ENCODE data around the gene RGS7.

The RGS7 gene

GRCh38 chr1:241271427-241271826 is 85.6 kb downstream of the RGS7 start:
- Histone ChIP-seq H3K36me3 (replicated peaks in 1 of 2; ENCODE audit: control insufficient read depth in 2 of 2, insufficient read depth in 2 of 2, low read length in 2 of 2) (no peaks in the 10 kb centered on the region), H2AFZ (ENCODE audit: low read length) (no peak overlapping the region), H4K91ac (ENCODE audit: low read depth, low read length, poor library complexity) (no peak overlapping the region), H3K4me3 (ENCODE audit: low read length in 2 of 2) (no peak overlapping the region), H2BK5ac (ENCODE audit: low read length) (no peak overlapping the region), H3K79me1 (ENCODE audit: low read depth, low read length) (no peaks in the 10 kb centered on the region), H3K14ac (ENCODE audit: low read length) (no peak overlapping the region), H3K4me1 (ENCODE audit: control insufficient read depth in 2 of 2, insufficient read depth in 1 of 2, low read depth in 1 of 2, low read length in 2 of 2) (no peaks in the 10 kb centered on the region), H2BK120ac (ENCODE audit: low read depth, low read length) (no peak overlapping the region), H3K9ac (ENCODE audit: low read depth, low read length, poor library complexity) (no peak overlapping the region), H3K18ac (ENCODE audit: low read length) (no peak overlapping the region), H2BK15ac (ENCODE audit: low read length) (no peak overlapping the region), H3K4ac (ENCODE audit: low read length) (no peak overlapping the region), H4K8ac (ENCODE audit: low read depth, low read length) (no peak overlapping the region), H3K9me3 (replicated peaks in 1 of 2; ENCODE audit: control insufficient read depth in 2 of 2, insufficient read depth in 1 of 2, low read depth in 1 of 2, low read length in 2 of 2) (no peaks in the 10 kb centered on the region), H3K23ac (ENCODE audit: low read depth, low read length, poor library complexity) (no peak overlapping the region), H3K27me3 (ENCODE audit: control insufficient read depth in 3 of 3, insufficient read depth in 3 of 3, low read depth in 1 of 3, low read length in 3 of 3) (no peaks in the 10 kb centered on the region), H3K27ac (replicated peaks; ENCODE audit: low read length) (no peak overlapping the region), H3K4me2 (ENCODE audit: insufficient read depth, low read length, poor library complexity, severe bottlenecking) (no peak overlapping the region), H2BK12ac (ENCODE audit: low read length) (no peak overlapping the region), H2AK5ac (ENCODE audit: low read depth, low read length) (no peak overlapping the region)
- whole genome bisulfite sequencing, 2 donors (ENCODE audit: extremely low coverage in 2 of 2, insufficient read length in 2 of 2, insufficient replicate concordance in 1 of 2) = no CpG with 5 or more reads among the region's 1 CpG
- no peak for DNase-seq (ENCODE audit: low spot score)

- Histone ChIP-seq H3K4me3 (ENCODE audit: low read length in 2 of 2) (no peak overlapping the region), H3K4ac (ENCODE audit: low read length) (no peak overlapping the region), H2AFZ (ENCODE audit: low read length) (no peak overlapping the region), H4K8ac (ENCODE audit: low read depth, low read length) (no peak overlapping the region), H3K27me3 (ENCODE audit: control insufficient read depth in 3 of 3, insufficient read depth in 3 of 3, low read depth in 1 of 3, low read length in 3 of 3) (no peaks in the 10 kb centered on the region), H3K4me2 (ENCODE audit: insufficient read depth, low read length, poor library complexity, severe bottlenecking) (no peak overlapping the region), H3K27ac (replicated peaks; ENCODE audit: low read length) (no peak overlapping the region), H2AK5ac (ENCODE audit: low read depth, low read length) (no peak overlapping the region), H3K23ac (ENCODE audit: low read depth, low read length, poor library complexity) (no peak overlapping the region), H2BK5ac (ENCODE audit: low read length) (no peak overlapping the region), H2BK12ac (ENCODE audit: low read length) (no peak overlapping the region), H3K14ac (ENCODE audit: low read length) (no peak overlapping the region), H2BK120ac (ENCODE audit: low read depth, low read length) (no peak overlapping the region), H3K79me1 (ENCODE audit: low read depth, low read length) (no peaks in the 10 kb centered on the region), H3K4me1 (ENCODE audit: control insufficient read depth in 2 of 2, insufficient read depth in 1 of 2, low read depth in 1 of 2, low read length in 2 of 2) (no peaks in the 10 kb centered on the region), H3K18ac (ENCODE audit: low read length) (no peak overlapping the region), H2BK15ac (ENCODE audit: low read length) (no peak overlapping the region), H3K9me3 (replicated peaks in 1 of 2; ENCODE audit: control insufficient read depth in 2 of 2, insufficient read depth in 1 of 2, low read depth in 1 of 2, low read length in 2 of 2) (no peaks in the 10 kb centered on the region), H3K36me3 (replicated peaks in 1 of 2; ENCODE audit: control insufficient read depth in 2 of 2, insufficient read depth in 2 of 2, low read length in 2 of 2) (no peaks in the 10 kb centered on the region), H3K9ac (ENCODE audit: low read depth, low read length, poor library complexity) (no peak overlapping the region), H4K91ac (ENCODE audit: low read depth, low read length, poor library complexity) (no peak overlapping the region)
- no peak for DNase-seq (ENCODE audit: low spot score)
- no CpG with 5 or more reads among the region's 2 CpGs for WGBS, 2 donors (ENCODE audit: extremely low coverage in 2 of 2, insufficient read length in 2 of 2, insufficient replicate concordance in 1 of 2)
These were observed 87.0 kb downstream of the RGS7 start for GRCh38 chr1:241270016-241270415.

GRCh38 chr1:241269116-241269515 is 87.9 kb downstream of the RGS7 start:
- Histone ChIP-seq H4K8ac (ENCODE audit: low read depth, low read length) (no peak overlapping the region), H3K4me3 (ENCODE audit: low read length in 2 of 2) (no peak overlapping the region), H3K4me1 (ENCODE audit: control insufficient read depth in 2 of 2, insufficient read depth in 1 of 2, low read depth in 1 of 2, low read length in 2 of 2) (no peaks in the 10 kb centered on the region), H3K9ac (ENCODE audit: low read depth, low read length, poor library complexity) (no peak overlapping the region), H2AFZ (ENCODE audit: low read length) (no peak overlapping the region), H3K27me3 (ENCODE audit: control insufficient read depth in 3 of 3, insufficient read depth in 3 of 3, low read depth in 1 of 3, low read length in 3 of 3) (no peaks in the 10 kb centered on the region), H2BK120ac (ENCODE audit: low read depth, low read length) (no peak overlapping the region), H4K91ac (ENCODE audit: low read depth, low read length, poor library complexity) (no peak overlapping the region), H3K4me2 (ENCODE audit: insufficient read depth, low read length, poor library complexity, severe bottlenecking) (no peak overlapping the region), H3K23ac (ENCODE audit: low read depth, low read length, poor library complexity) (no peak overlapping the region), H2BK5ac (ENCODE audit: low read length) (no peak overlapping the region), H2BK15ac (ENCODE audit: low read length) (no peak overlapping the region), H3K14ac (ENCODE audit: low read length) (no peak overlapping the region), H3K27ac (replicated peaks; ENCODE audit: low read length) (no peak overlapping the region), H2BK12ac (ENCODE audit: low read length) (no peak overlapping the region), H3K9me3 (replicated peaks in 1 of 2; ENCODE audit: control insufficient read depth in 2 of 2, insufficient read depth in 1 of 2, low read depth in 1 of 2, low read length in 2 of 2) (no peaks in the 10 kb centered on the region), H3K4ac (ENCODE audit: low read length) (no peak overlapping the region), H2AK5ac (ENCODE audit: low read depth, low read length) (no peak overlapping the region), H3K79me1 (ENCODE audit: low read depth, low read length) (no peaks in the 10 kb centered on the region), H3K36me3 (replicated peaks in 1 of 2; ENCODE audit: control insufficient read depth in 2 of 2, insufficient read depth in 2 of 2, low read length in 2 of 2) (no peaks in the 10 kb centered on the region), H3K18ac (ENCODE audit: low read length) (no peak overlapping the region)
- WGBS, 2 donors (ENCODE audit: extremely low coverage in 2 of 2, insufficient read length in 2 of 2, insufficient replicate concordance in 1 of 2) = no CpG with 5 or more reads among the region's 9 CpGs
- no peak for DNase-seq (ENCODE audit: low spot score)

- Histone ChIP-seq H2BK120ac (ENCODE audit: low read depth, low read length) (no peak overlapping the region), H3K14ac (ENCODE audit: low read length) (no peak overlapping the region), H2AK5ac (ENCODE audit: low read depth, low read length) (no peak overlapping the region), H3K79me1 (ENCODE audit: low read depth, low read length) (no peaks in the 10 kb centered on the region), H3K23ac (ENCODE audit: low read depth, low read length, poor library complexity) (no peak overlapping the region), H3K36me3 (replicated peaks in 1 of 2; ENCODE audit: control insufficient read depth in 2 of 2, insufficient read depth in 2 of 2, low read length in 2 of 2) (no peaks in the 10 kb centered on the region), H4K8ac (ENCODE audit: low read depth, low read length) (no peak overlapping the region), H2BK15ac (ENCODE audit: low read length) (no peak overlapping the region), H3K27ac (replicated peaks; ENCODE audit: low read length) (no peak overlapping the region), H3K27me3 (ENCODE audit: control insufficient read depth in 3 of 3, insufficient read depth in 3 of 3, low read depth in 1 of 3, low read length in 3 of 3) (no peaks in the 10 kb centered on the region), H3K4me2 (ENCODE audit: insufficient read depth, low read length, poor library complexity, severe bottlenecking) (no peak overlapping the region), H3K9ac (ENCODE audit: low read depth, low read length, poor library complexity) (no peak overlapping the region), H2BK12ac (ENCODE audit: low read length) (no peak overlapping the region), H3K18ac (ENCODE audit: low read length) (no peak overlapping the region), H2BK5ac (ENCODE audit: low read length) (no peak overlapping the region), H3K4me1 (ENCODE audit: control insufficient read depth in 2 of 2, insufficient read depth in 1 of 2, low read depth in 1 of 2, low read length in 2 of 2) (no peaks in the 10 kb centered on the region), H2AFZ (ENCODE audit: low read length) (no peak overlapping the region), H4K91ac (ENCODE audit: low read depth, low read length, poor library complexity) (no peak overlapping the region), H3K4me3 (ENCODE audit: low read length in 2 of 2) (no peak overlapping the region), H3K4ac (ENCODE audit: low read length) (no peak overlapping the region), H3K9me3 (replicated peaks in 1 of 2; ENCODE audit: control insufficient read depth in 2 of 2, insufficient read depth in 1 of 2, low read depth in 1 of 2, low read length in 2 of 2) (no peaks in the 10 kb centered on the region)
- WGBS, 2 donors (ENCODE audit: extremely low coverage in 2 of 2, insufficient read length in 2 of 2, insufficient replicate concordance in 1 of 2) = no CpG with 5 or more reads among the region's 2 CpGs
- DNase-seq (ENCODE audit: low spot score) = no peak
These were observed 90.9 kb downstream of the RGS7 start for GRCh38 chr1:241266121-241266520.
